ENCODE measurements around the gene SYNE1. TPM values are rescaled to one million over a fixed set of nuclear protein-coding genes. Genes with fewer than 3 reads are reported as not detected.
"Not testable (repeated sequence)": the region's sequence is repeated elsewhere in the genome, so short reads cannot be mapped to it uniquely, and the experiment has no call there.

Gene SYNE1
- total and polyA plus RNA-seq, 8 donors, result 12.8 to 279 (median 108) TPM

DNA sequence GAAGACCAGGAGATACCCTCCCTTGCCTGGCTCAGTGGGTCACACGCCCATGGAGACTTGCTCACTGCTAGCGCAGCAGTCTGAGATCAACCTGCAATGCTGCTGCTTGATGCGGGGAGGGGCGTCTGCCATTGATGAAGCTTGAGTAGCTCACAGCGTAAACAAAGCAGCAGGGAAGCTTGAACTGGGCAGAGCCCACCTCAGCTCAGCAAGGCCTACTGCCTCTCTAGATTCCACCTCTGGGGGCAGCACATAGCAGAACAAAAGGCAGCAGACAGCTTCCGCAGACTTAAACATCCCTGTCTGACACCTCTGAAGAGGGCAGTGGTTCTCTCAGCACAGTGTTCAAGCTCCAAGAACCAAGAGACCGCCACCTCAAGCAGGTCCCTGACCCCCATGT, 558.4 kb downstream of the SYNE1 start:
- TF ChIP-seq, protein P1, sequence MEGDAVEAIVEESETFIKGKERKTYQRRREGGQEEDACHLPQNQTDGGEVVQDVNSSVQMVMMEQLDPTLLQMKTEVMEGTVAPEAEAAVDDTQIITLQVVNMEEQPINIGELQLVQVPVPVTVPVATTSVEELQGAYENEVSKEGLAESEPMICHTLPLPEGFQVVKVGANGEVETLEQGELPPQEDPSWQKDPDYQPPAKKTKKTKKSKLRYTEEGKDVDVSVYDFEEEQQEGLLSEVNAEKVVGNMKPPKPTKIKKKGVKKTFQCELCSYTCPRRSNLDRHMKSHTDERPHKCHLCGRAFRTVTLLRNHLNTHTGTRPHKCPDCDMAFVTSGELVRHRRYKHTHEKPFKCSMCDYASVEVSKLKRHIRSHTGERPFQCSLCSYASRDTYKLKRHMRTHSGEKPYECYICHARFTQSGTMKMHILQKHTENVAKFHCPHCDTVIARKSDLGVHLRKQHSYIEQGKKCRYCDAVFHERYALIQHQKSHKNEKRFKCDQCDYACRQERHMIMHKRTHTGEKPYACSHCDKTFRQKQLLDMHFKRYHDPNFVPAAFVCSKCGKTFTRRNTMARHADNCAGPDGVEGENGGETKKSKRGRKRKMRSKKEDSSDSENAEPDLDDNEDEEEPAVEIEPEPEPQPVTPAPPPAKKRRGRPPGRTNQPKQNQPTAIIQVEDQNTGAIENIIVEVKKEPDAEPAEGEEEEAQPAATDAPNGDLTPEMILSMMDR (IDR thresholded peaks at IDR 0.05), result no peak
- TF ChIP-seq POLR2A (IDR thresholded peaks at IDR 0.05) (no peak), EP300 (IDR thresholded peaks at IDR 0.05) (no peak), POLR2AphosphoS5 (IDR thresholded peaks at IDR 0.05) (no peak)
- H3K4me3 ChIP-seq, result no peak overlapping the region
- no peak for DNase-seq
- H3K27ac ChIP-seq, result no peak overlapping the region
- no peaks in the 10 kb centered on the region for H3K27me3 ChIP-seq
- no peaks in the 10 kb centered on the region for H3K36me3 ChIP-seq
- H3K9me3 ChIP-seq, result peaks cover 5 to 52% (median 18%) of the 10 kb centered on the region in 4 donors
- no peaks in the 10 kb centered on the region for H3K4me1 ChIP-seq
- WGBS, 5 donors, result 54 to 73% (median 61%) methylated on average over 6 to 7 of the region's 7 CpGs
- intact Hi-C loops (cut with DNase I; ENCODE audit: low total_unique reads), result no loop called here

DNA sequence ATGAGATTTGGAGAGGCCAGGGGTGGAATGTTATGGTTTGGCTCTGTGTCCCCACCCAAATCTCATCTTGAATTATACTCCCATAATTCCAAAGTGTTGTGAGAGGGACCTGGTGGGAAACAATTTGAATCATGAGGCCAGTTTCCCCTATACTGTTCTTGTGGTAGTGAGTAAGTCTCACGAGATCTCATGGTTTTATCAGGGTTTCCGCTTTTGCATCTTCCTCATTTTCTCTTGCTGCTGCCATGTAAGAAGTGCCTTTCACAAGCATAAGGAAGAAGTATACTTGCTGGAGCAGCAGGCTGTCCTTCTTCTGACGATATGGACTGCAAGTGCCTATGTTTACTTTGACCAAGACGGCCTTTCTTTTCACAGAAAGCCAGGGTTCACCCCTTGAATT, 559.2 kb downstream of the SYNE1 start:
- Histone ChIP-seq H3K36me3 (no peaks in the 10 kb centered on the region), H3K27ac (no peak overlapping the region), H3K9me3 (peaks cover 5 to 45% (median 18%) of the 10 kb centered on the region in 4 donors), H3K4me3 (no peak overlapping the region), H3K27me3 (no peaks in the 10 kb centered on the region), H3K4me1 (no peaks in the 10 kb centered on the region)
- DNase-seq, result no peak
- WGBS, 5 donors, result 69 to 84% (median 77%) methylated on average over 4 of the region's 4 CpGs
- TF ChIP-seq POLR2A (IDR thresholded peaks at IDR 0.05) (no peak), POLR2AphosphoS5 (IDR thresholded peaks at IDR 0.05) (no peak), EP300 (IDR thresholded peaks at IDR 0.05) (no peak)
- TF ChIP-seq, protein P1 (IDR thresholded peaks at IDR 0.05), result no peak
- intact Hi-C loops (cut with DNase I; ENCODE audit: low total_unique reads), result no loop called here

DNA sequence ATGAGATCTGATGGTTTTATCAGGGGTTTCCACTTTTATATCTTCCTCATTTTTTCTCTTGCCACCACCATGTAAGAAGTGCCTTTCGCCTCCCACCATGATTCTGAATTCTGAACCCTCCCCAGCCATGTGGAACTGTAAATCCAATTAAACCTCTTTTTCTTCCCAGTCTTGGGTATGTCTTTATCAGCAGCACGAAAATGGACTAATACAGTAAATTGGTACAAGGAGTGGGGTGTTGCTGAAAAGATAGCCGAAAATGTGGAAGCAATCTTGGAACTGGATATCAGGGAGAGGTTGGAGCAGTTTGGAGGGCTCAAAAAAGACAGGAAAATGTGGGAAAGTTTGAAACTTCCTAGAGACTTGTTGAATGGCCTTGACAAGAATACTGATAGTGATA, 560.9 kb downstream of the SYNE1 start:
- H3K36me3 ChIP-seq; H3K4me3 ChIP-seq; H3K4me1 ChIP-seq; DNase-seq; H3K27me3 ChIP-seq; intact Hi-C loops (cut with DNase I; ENCODE audit: low total_unique reads); H3K27ac ChIP-seq: not testable (repeated sequence)
- WGBS, 5 donors, result 60 to 76% (median 70%) methylated on average over 3 of the region's 3 CpGs
- H3K9me3 ChIP-seq, result peaks cover 5 to 41% (median 17%) of the 10 kb centered on the region in 4 donors

DNA sequence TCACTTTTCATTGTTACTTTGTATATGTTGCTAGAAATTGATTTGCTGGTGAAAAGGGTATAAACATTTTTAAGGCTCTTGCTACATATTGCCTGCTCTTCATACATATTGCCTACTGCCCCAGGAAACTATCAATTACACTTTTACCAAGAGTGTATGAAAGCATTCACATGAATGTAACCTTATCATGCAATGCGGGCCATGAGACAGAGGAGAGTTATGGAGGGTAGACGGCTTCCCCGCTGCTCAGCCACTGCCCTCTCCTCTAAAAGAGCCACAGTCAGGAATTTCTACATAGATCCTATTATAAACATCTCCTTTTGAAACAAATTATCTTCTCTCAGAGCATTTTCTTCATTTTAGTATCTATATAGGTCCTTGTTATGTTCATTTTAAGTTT, 565.3 kb downstream of the SYNE1 start:
- intact Hi-C loops (cut with DNase I; ENCODE audit: low total_unique reads), result no loop called here
- WGBS, 5 donors, result 62 to 83% (median 72%) methylated on average over 3 of the region's 3 CpGs
- no peak for TF ChIP-seq POLR2A (IDR thresholded peaks at IDR 0.05)

More for the DNA sequence above, 565.3 kb downstream of the SYNE1 start:
- no peaks in the 10 kb centered on the region for H3K36me3 ChIP-seq
- H3K4me3 ChIP-seq, result no peak overlapping the region
- H3K27ac ChIP-seq, result no peak overlapping the region
- no peak for DNase-seq
- no peaks in the 10 kb centered on the region for H3K4me1 ChIP-seq
- H3K9me3 ChIP-seq, result peaks cover 5 to 23% (median 10%) of the 10 kb centered on the region in 4 donors
- no peaks in the 10 kb centered on the region for H3K27me3 ChIP-seq

Small RNA genes lying within 50 kb of the gene (small RNA-seq; reads per million reads assigned to genes)
- gene RNA5SP223, result 0 reads per million in 4 donors

Other genes with a start within 250 kb of the SYNE1 start
- gene MYCT1, start 60.5 kb upstream of the SYNE1 start, total RNA-seq, result 10 to 100 TPM in 1 of 5 donors, 1 to 10 TPM in 3, under 1 TPM in 1; 0.29 to 18.5 (median 4.5) TPM
- 1 to 10 TPM; 1.1 to 3.1 (median 2.1) TPM for gene MYCT1, start 60.5 kb upstream of the SYNE1 start, polyA plus RNA-seq
- 10 to 100 TPM in 3 of 5 donors, 1 to 10 TPM in 1, under 1 TPM in 1; 0.87 to 30.9 (median 19.5) TPM for gene VIP, start 113.4 kb upstream of the SYNE1 start, total RNA-seq
- gene VIP, start 113.4 kb upstream of the SYNE1 start, polyA plus RNA-seq, result 10 to 100 TPM in 1 of 3 donors, 1 to 10 TPM in 1, not detected in 1; 2.1 to 13.4 TPM